Urothelium cell line (cell line): ENCODE data around the gene CDKAL1.
"Not testable (repeated sequence)": the region's sequence is repeated elsewhere in the genome, so short reads cannot be mapped to it uniquely, and the experiment has no call there.

ENCODE experiments used
- DNase-seq: peaks from one replicate; pipeline ENCODE4 v3.0.0; 2011; ENCODE audit warnings: low spot score, mixed read lengths
- FAIRE-seq: peaks from 2 replicates; lab custom pipeline; 2011; peaks lifted over from hg19 to GRCh38; lab: Jason Lieb, UNC

CDKAL1 gene

DNA sequence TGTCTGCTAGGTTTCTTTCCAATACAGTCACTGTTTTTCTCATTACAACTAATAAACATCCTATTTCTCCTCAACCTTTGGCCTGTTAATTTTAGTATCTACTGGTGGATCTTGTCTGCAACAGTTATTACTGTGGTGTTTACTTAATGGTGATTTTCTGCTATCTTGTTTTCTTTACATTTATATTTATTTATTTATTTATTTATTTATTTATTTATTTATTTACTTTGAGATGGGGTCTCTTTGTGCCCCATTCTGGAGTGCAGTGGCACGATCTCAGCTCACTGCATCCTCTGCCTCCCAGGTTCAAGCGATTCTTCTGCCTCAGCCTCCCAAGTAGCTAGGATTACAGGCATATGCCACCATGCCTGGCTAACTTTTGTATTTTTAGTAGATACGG lies 15.1 kb downstream of the CDKAL1 start:
- not testable (repeated sequence) for DNase-seq, FAIRE-seq

- DNase-seq (no peak), FAIRE-seq (no peak)
These were observed 20.1 kb downstream of the CDKAL1 start for GRCh38 chr6:20554326-20554725.

DNA sequence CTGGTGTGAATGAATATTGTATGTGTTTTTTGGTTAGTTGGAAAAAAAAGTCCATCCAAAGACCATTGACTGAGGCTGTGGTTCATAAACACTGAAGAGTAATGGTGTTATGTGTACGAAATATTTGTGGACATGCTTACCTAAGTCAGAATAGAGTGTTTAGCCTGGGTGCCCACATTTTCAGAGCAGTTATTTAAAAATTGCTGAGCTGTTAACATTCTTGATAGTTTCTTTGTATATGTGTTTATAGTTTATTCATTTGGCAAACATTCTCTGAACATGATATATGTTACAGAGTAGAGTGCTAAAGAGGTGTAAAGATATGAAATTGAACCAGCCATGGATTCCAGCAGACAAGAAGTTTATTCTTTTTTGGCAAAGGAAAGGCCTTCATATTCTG lies 20.6 kb downstream of the CDKAL1 start:
- FAIRE-seq (no peak), DNase-seq (no peak)

DNA sequence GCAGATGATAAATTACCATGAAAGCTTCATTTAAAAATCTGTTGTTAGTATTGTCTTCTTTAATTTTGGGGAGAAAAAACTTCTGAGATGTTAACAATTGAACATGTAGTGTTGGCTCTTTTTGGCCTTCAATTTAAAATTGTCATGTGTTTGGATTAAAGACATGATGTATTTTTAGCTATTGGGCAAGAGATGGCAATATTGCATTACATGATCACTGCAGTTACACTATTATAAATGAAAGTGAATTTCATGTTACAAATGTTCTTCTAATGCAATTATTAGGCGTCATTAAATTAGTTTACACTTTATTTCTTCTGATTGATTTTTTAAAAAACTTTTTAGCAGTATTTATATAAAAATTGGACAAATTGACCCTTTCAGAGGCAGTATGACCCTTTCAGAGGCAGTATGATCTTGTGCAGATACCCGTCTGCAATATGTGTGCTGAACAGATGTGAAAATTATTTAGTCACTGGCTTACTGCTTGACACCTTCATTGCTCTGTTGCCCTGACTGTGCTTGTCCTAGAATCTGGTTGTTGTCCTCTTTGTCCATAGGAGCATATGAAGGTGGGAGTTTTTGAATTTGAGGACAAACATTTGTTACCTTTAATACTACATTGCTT lies 25.8 kb downstream of the CDKAL1 start:
- DNase-seq (no peak), FAIRE-seq (no peak)

GRCh38 chr6:20563377-20563776 lies 29.1 kb downstream of the CDKAL1 start:
- DNase-seq, result no peak
- FAIRE-seq, result no peak

- DNase-seq, result no peak
- no peak for FAIRE-seq
These were observed 30.0 kb downstream of the CDKAL1 start for GRCh38 chr6:20564269-20564668.

- no peak for DNase-seq
- FAIRE-seq, result no peak
These were observed 30.5 kb downstream of the CDKAL1 start for GRCh38 chr6:20564777-20565176.

DNA sequence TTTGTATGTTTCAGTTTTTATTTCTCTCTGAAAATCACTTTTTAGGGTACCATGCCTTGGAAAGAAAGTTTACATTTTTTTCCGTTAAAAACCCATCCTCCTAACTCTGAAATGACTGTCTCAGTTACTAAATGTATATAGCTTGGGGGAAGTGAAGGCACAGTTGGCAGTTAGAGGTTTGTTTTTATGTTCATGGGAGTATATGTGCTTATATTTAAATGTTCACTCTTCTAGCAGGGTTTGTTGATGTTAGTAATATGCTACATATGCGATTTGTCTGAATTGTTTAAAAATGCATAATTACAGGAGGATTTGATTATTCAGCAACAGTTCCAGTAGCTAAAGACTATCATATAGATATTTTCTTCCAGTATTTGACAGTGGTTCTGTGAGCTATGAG lies 31.1 kb downstream of the CDKAL1 start:
- DNase-seq (no peak), FAIRE-seq (no peak)

GRCh38 chr6:20566109-20566508 lies 31.9 kb downstream of the CDKAL1 start:
- DNase-seq, result no peak
- no peak for FAIRE-seq

DNA sequence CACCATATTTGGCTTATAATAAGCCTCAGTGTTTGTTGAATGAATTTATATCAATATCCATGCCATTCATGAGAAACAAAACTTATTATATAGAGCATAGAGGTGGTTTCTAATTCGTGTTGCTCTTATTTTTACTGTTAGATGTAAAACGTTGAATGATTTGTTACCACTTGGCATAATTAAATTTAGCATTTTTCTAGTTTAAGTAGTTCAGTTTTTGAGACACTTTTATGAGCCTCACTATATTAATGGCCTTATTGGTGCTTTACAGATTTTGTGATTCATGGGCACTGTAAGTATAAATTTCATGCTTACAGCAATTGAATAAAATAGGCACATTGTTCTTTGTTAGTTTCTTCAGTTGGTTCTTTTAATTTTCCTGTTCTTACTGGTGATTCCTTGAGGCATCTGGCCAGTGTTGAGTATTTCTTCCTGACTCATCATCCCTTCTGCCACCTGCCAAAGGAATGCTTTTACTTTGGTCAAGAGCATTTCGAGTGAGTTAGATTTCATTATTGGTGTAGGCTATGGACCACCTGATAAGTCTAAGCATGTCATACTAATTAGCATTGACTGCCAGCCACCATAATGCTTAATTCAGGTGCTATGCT lies 34.8 kb downstream of the CDKAL1 start:
- DNase-seq (peak; percentile 33), FAIRE-seq (no peak)

GRCh38 chr6:20571261-20571660 lies 37.0 kb downstream of the CDKAL1 start:
- no peak for FAIRE-seq

GRCh38 chr6:20572288-20572687 lies 38.0 kb downstream of the CDKAL1 start:
- FAIRE-seq, result no peak
- no peak for DNase-seq

More at GRCh38 chr6:20571261-20571660, 37.0 kb downstream of the CDKAL1 start:
- no peak for DNase-seq

DNA sequence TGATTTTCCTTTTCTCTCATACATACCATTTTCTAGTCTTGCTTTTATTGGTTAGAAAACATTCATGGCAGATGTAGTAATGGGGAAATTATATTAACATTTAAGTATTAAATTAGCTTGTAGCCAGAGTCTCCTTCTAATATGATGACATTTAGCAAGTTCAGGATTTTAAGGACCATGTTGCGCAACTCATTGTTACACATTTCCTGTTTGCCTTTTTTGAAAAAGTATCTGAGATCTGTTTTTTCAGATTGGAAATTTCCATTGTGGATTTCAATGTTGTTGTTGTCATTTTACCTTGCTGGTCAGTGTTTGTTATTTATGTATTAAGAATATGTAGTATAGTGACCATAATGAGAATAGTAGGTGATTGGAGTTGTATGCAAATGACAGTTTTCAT lies 38.7 kb downstream of the CDKAL1 start:
- DNase-seq (no peak), FAIRE-seq (no peak)

GRCh38 chr6:20574355-20574754 lies 40.1 kb downstream of the CDKAL1 start:
- FAIRE-seq (no peak), DNase-seq (no peak)

DNA sequence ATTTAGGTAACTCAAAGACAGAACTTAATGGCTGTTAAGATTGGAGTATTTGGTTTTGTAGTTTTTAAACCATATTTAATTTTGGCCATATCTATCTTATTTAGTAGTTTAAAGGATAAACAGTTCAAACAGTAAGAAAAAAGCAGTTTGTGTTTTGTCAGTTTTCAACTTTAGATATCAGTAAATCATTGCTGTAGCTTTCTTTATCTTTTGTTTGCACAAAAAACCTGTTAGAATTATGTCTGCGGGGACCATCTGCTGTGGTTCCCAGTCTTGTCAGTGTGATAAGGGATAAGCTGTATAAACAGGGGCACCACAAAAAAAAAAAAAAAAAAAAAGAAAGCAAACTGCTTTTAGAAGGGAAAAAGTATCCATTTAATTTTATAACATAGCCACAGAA lies 40.9 kb downstream of the CDKAL1 start:
- no peak for DNase-seq

DNA sequence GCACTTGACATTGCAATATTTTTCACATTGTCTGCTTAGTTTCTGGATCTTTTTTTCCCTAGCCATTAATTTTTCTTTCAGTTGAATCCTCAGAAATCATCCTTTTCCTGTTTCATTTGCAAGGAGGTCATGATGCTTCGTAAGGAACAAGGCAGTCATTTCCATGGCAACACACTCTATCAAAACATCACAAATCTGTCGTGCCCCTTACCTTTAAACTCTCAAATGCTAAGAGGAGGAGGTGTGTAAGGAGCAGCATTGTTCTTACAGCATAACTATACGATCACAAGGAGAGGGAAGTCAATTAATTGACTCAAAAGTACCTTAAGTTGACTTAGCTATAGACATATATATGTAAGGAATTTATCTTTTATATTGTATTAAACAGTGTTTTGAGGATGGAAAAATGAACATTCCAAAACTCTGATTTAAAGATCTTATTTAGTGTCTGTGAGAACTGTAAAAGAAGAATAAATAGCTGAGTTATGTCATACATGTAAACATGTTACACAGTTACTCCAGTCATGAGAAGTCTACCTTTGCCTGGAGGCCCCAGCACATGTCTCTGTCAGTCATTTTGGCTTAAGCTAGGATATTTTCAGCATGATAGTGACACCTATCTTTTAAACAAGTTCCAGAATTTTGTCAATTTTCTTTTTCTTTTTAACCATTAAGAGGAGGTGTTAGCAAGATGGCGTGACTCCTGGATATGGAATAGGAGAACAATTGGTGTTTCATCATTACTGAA lies 41.6 kb downstream of the CDKAL1 start:
- DNase-seq (no peak), FAIRE-seq (no peak)

More for the DNA sequence above, 40.9 kb downstream of the CDKAL1 start:
- FAIRE-seq, result no peak

GRCh38 chr6:20577173-20577688 lies 43.0 kb downstream of the CDKAL1 start:
- no peak for FAIRE-seq
- DNase-seq, result no peak

DNA sequence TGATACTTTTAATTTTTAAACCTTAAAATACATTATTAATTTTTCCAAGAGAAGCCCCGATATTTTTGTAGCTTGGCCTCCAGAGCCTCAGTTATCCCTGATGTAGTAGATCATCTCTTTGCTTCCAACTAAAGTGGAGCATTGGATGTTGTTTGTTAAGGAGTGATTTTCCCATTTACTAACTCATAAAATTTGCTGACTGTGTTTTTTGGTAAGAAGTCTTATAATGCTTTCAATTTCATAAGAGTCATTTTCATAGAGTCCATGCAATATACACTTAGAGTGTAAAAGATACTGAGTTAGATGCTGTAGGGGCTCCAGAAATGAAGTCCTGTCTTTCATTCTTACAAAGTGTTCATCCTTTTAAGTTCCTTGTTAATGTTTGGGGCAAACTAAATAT lies 46.8 kb downstream of the CDKAL1 start:
- FAIRE-seq (no peak), DNase-seq (no peak)

DNA sequence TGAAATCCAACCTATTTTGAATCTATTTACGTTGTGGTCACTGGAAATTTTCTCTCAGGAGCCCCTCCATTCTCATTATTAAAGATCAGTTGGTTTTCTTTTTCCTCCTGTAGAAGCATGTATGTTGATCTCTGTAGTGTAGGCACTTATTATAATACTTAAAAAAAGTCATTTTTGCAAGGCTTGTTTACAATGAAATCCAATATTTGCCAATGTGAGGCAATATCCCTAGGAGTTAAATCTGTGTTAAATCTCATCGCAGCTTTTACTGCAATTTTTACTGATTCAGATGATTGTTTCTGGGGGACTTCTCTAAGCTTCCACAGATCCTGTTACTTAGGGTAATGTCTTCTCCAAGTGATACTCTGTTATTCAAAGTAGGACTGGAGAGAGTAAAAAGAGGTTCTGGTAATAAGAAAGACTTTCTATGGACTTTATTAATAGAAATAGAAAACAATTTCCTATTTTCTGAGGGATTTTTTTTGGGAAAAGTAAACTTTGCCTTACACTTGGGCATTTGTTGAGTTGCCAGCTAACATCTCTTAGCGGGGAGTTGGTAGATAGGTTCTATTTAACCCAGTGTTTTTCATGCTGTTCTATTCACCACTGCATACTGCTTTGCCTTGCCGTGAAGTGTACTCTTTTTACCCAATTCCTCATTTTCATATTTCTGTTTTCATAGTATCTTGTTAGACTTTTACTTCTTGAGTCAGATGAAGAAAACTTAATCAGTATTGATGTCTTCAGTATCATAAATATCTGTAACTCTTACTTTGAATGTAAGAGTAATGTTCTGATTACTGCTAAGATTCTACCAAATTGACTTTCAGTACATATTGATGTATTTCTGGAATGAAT lies 48.6 kb downstream of the CDKAL1 start:
- no peak for FAIRE-seq

GRCh38 chr6:20583444-20583800 lies 49.2 kb downstream of the CDKAL1 start:
- no peak for FAIRE-seq
- DNase-seq, result no peak

More for the DNA sequence above, 48.6 kb downstream of the CDKAL1 start:
- DNase-seq, result no peak
